ENCODE results near the gene CEP76.

GRCh38 chr18:12750076-12750714, 47.7 kb upstream of the CEP76 start:
- TF ChIP-seq POLR2A (IDR thresholded peaks at IDR 0.05): no peak
- no peak for TF ChIP-seq CTCF (IDR thresholded peaks at IDR 0.05)
